GM12873 (cell line): ENCODE measurements around the gene SERHL2.

Experiments
- CTCF ChIP-seq: IDR thresholded peaks from 2 replicates; pipeline ENCODE4 v1.5.1; 2012; ENCODE audit warnings: low read depth, mild to moderate bottlenecking, moderate library complexity, low read length, control low read depth; ENCODE audit not compliant: insufficient read depth; ENCODE audit errors: missing control alignments

The SERHL2 gene

GRCh38 chr22:42548597-42549330 is 5.0 kb upstream of the SERHL2 start:
- no peak for TF ChIP-seq CTCF

GRCh38 chr22:42549331-42550060 is 4.3 kb upstream of the SERHL2 start:
- TF ChIP-seq CTCF: no peak

- TF ChIP-seq CTCF: no peak
Observed at GRCh38 chr22:42560381-42560780, 6.6 kb downstream of the SERHL2 start.

- peak; percentile 54 for TF ChIP-seq CTCF
Observed at GRCh38 chr22:42560781-42561180, 7.0 kb downstream of the SERHL2 start.

GRCh38 chr22:42561856-42562255 is 8.1 kb downstream of the SERHL2 start:
- no peak for TF ChIP-seq CTCF

- TF ChIP-seq CTCF: no peak
Observed at GRCh38 chr22:42562279-42562678, 8.5 kb downstream of the SERHL2 start.

GRCh38 chr22:42562684-42563083 is 8.9 kb downstream of the SERHL2 start:
- no peak for TF ChIP-seq CTCF
